Suppressor macrophage treated with lipopolysaccharide for 1 hour (primary cell): Measurements from ENCODE around the gene OR10G8.

Source experiments
- DNase-seq, 3 donors: peaks; one replicate each; pipeline ENCODE4 v3.0.0-alpha.2; 2020 to 2022

OR10G8 gene

DNA sequence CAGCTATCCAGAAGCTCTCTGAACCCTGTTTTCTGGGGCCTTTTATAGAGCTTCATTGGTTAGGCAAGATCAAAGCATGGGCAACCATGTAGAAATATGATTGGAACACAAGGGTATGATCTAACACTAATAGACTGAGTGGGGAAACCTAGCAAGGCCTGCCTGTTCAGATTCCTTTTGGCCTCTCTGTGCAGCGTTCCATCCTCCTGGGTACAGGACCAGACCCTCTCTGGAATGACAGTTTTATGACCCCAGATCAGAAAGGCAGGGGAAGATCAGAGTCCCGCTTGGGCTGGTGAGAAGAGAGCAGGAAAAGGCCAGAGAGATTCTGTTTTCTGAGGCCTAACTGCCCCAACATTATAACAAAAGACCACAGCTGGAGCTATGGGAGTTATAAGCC is 52.0 kb downstream of the OR10G8 start:
- DNase-seq: no peak

GRCh38 chr11:124079631-124080326 is 53.2 kb downstream of the OR10G8 start:
- DNase-seq: no peak
